ENCODE data around the gene SSBP2. TPM values are rescaled to one million over a fixed set of nuclear protein-coding genes. Genes with fewer than 3 reads are reported as not detected.
A peak's percentile ranks its signal among the peaks of the same experiment; 100 is the strongest.

The SSBP2 gene
- total RNA-seq, 1 donor from 2014 or later: 7.9 TPM

DNA sequence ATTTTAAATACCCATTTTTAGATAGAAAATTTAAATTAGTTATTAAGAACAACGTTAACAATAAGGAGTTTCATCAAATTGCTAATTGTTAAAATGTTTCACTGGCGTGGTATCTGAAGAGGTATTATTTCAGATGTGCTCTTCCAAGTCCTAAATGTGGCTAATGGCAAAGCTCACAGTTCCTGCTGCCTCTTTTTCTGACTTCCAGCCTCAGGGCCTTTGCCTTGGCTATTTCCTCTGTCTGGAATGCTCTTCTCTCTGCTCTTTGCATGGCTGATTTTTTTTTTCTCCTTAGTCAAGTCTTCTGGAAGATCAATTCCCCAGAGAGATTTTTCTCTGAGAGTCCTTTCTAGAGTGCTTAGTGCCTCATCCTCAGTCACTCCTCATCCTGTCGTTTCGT is 9.6 kb upstream of the SSBP2 start:
- no peaks in the 10 kb centered on the region for H3K36me3 ChIP-seq (ENCODE audit: control insufficient read depth, insufficient read depth, low read length)
- H3K27me3 ChIP-seq (ENCODE audit: control insufficient read depth, insufficient read depth, low read length): no peaks in the 10 kb centered on the region
- TF ChIP-seq, protein P1, sequence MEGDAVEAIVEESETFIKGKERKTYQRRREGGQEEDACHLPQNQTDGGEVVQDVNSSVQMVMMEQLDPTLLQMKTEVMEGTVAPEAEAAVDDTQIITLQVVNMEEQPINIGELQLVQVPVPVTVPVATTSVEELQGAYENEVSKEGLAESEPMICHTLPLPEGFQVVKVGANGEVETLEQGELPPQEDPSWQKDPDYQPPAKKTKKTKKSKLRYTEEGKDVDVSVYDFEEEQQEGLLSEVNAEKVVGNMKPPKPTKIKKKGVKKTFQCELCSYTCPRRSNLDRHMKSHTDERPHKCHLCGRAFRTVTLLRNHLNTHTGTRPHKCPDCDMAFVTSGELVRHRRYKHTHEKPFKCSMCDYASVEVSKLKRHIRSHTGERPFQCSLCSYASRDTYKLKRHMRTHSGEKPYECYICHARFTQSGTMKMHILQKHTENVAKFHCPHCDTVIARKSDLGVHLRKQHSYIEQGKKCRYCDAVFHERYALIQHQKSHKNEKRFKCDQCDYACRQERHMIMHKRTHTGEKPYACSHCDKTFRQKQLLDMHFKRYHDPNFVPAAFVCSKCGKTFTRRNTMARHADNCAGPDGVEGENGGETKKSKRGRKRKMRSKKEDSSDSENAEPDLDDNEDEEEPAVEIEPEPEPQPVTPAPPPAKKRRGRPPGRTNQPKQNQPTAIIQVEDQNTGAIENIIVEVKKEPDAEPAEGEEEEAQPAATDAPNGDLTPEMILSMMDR (IDR thresholded peaks at IDR 0.05; ENCODE audit: insufficient read depth, low read length, severe bottlenecking): no peak
- H3K4me3 ChIP-seq (ENCODE audit: low read depth, low read length): no peak overlapping the region
- no peak for DNase-seq (ENCODE audit: low read depth)
- FAIRE-seq: no peak

- Histone ChIP-seq H3K36me3 (ENCODE audit: control insufficient read depth, insufficient read depth, low read length) (no peaks in the 10 kb centered on the region), H3K27me3 (ENCODE audit: control insufficient read depth, insufficient read depth, low read length) (no peaks in the 10 kb centered on the region), H3K4me3 (ENCODE audit: low read depth, low read length) (no peak overlapping the region)
- DNase-seq (ENCODE audit: low read depth) (no peak), FAIRE-seq (no peak)
- TF ChIP-seq, protein P1 (IDR thresholded peaks at IDR 0.05; ENCODE audit: insufficient read depth, low read length, severe bottlenecking): no peak
Observed at GRCh38 chr5:81759632-81760005, 8.7 kb upstream of the SSBP2 start.

GRCh38 chr5:81757404-81757803 is 6.5 kb upstream of the SSBP2 start:
- no peak for FAIRE-seq
- no peak overlapping the region for H3K4me3 ChIP-seq (ENCODE audit: low read depth, low read length)
- TF ChIP-seq, protein P1 (IDR thresholded peaks at IDR 0.05; ENCODE audit: insufficient read depth, low read length, severe bottlenecking): no peak
- H3K27me3 ChIP-seq (ENCODE audit: control insufficient read depth, insufficient read depth, low read length): no peaks in the 10 kb centered on the region
- peak; percentile 72 for DNase-seq (ENCODE audit: low read depth)
- H3K36me3 ChIP-seq (ENCODE audit: control insufficient read depth, insufficient read depth, low read length): no peaks in the 10 kb centered on the region

DNA sequence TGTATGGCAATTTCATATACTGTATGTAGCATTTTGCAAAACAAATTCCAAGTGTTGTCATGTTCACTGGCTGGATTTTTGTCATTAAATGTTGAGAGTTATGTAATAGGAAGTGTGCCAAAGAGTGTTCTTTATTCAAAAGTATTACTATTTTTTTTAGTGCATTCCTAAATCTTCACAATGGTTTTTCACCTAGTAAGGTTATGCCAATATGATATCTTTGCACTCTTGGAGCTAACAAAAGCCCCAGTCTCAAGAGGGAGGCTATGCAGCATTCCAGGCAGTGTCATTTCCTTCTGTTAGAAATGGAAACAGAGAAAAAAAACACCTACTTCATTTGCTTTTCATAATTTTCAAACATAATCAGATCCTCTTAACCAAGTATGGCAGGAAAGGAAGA is 5.1 kb upstream of the SSBP2 start:
- no peaks in the 10 kb centered on the region for H3K36me3 ChIP-seq (ENCODE audit: control insufficient read depth, insufficient read depth, low read length)
- TF ChIP-seq, protein P1 (IDR thresholded peaks at IDR 0.05; ENCODE audit: insufficient read depth, low read length, severe bottlenecking): no peak
- H3K27me3 ChIP-seq (ENCODE audit: control insufficient read depth, insufficient read depth, low read length): no peaks in the 10 kb centered on the region
- FAIRE-seq (no peak), DNase-seq (ENCODE audit: low read depth) (no peak)
- no peak overlapping the region for H3K4me3 ChIP-seq (ENCODE audit: low read depth, low read length)

- Histone ChIP-seq H3K36me3 (ENCODE audit: control insufficient read depth, insufficient read depth, low read length) (no peaks in the 10 kb centered on the region), H3K27me3 (ENCODE audit: control insufficient read depth, insufficient read depth, low read length) (no peaks in the 10 kb centered on the region), H3K4me3 (ENCODE audit: low read depth, low read length) (no peak overlapping the region)
- TF ChIP-seq, protein P1 (IDR thresholded peaks at IDR 0.05; ENCODE audit: insufficient read depth, low read length, severe bottlenecking): no peak
- FAIRE-seq (peak; percentile 7), DNase-seq (ENCODE audit: low read depth) (peak; percentile 95)
Observed at GRCh38 chr5:81755320-81755719, 4.4 kb upstream of the SSBP2 start.

DNA sequence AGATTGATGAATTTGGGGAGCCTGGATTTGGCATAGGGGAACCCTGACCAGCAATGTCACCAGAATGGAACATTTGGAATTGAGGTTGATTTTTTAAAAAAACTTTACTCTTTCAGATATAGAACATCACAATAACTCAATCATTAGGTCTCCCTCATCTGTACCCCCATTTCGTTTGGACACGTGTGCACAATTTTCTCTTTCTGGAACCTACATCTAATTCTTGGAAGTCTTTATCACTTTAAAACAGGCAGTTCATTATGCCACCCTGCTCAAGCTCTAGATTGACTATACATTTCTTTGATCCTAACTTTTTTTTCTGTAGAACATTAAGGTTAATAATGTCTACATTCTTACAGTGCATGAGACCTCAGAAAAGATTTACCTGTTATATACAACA is 3.7 kb upstream of the SSBP2 start:
- Histone ChIP-seq H3K36me3 (ENCODE audit: control insufficient read depth, insufficient read depth, low read length) (no peaks in the 10 kb centered on the region), H3K27me3 (ENCODE audit: control insufficient read depth, insufficient read depth, low read length) (no peaks in the 10 kb centered on the region), H3K4me3 (ENCODE audit: low read depth, low read length) (no peak overlapping the region)
- no peak for DNase-seq (ENCODE audit: low read depth)
- no peak for FAIRE-seq
- TF ChIP-seq, protein P1 (IDR thresholded peaks at IDR 0.05; ENCODE audit: insufficient read depth, low read length, severe bottlenecking): no peak
